MCF 10A (cell line): Measurements from ENCODE around the gene HTR1D. TPM values are rescaled to one million over a fixed set of nuclear protein-coding genes. Genes with fewer than 3 reads are reported as not detected.

ENCODE experiments used
- BruUV-seq: library from RNA; stranded (reverse); fragments of 400-500 nt; replicated peaks from 2 replicates; lab custom pipeline; 2021; lab: Mats Ljungman, UMichigan
- CTCF ChIA-PET: fragments of 300-600 bp; sonication (Branson Sonifier 250); formaldehyde crosslinking; extraction: SDS; loops from one replicate; lab custom pipeline; 2021; ENCODE audit warnings: antibody characterized with exemption, inconsistent platforms; lab: Yijun Ruan, JAX
- POLR2A ChIA-PET: fragments of 300-600, 350-650 bp; sonication (Branson Sonifier 250); formaldehyde crosslinking; extraction: SDS; loops from one replicate; lab custom pipeline; 2020; ENCODE audit warnings: antibody characterized with exemption, inconsistent platforms; lab: Yijun Ruan, JAX
- DNase-seq: peaks from one replicate; pipeline ENCODE4 v3.0.0-alpha.2; 2018; ENCODE audit not compliant: unreplicated experiment
- H3K27ac Mint-ChIP-seq: one replicate; pipeline ENCODE4 v1.8.0; 2022; ENCODE audit warnings: mild to moderate bottlenecking, low read depth, mixed read lengths; ENCODE audit not compliant: unreplicated experiment
- H3K27me3 Mint-ChIP-seq: one replicate; pipeline ENCODE4 v1.8.0; 2022; ENCODE audit warnings: mixed read lengths; ENCODE audit not compliant: insufficient read depth, unreplicated experiment
- H3K36me3 Mint-ChIP-seq: one replicate; pipeline ENCODE4 v1.8.0; 2022; ENCODE audit warnings: mild to moderate bottlenecking, moderate library complexity, mixed read lengths; ENCODE audit not compliant: insufficient read depth, unreplicated experiment
- H3K4me1 Mint-ChIP-seq: one replicate; pipeline ENCODE4 v1.8.0; 2022; ENCODE audit warnings: mixed read lengths; ENCODE audit not compliant: insufficient read depth, unreplicated experiment
- H3K4me3 Mint-ChIP-seq: one replicate; pipeline ENCODE4 v1.8.0; 2022; ENCODE audit warnings: mild to moderate bottlenecking, moderate library complexity, mixed read lengths; ENCODE audit not compliant: unreplicated experiment
- H3K9me3 Mint-ChIP-seq: one replicate; pipeline ENCODE4 v1.8.0; 2022; ENCODE audit warnings: mixed read lengths; ENCODE audit not compliant: unreplicated experiment
- CTCF ChIP-seq: fragments of 200-600 bp; IDR thresholded peaks from one replicate; pipeline ENCODE4 v1.8.0; 2022; ENCODE audit warnings: antibody characterized with exemption, mild to moderate bottlenecking; ENCODE audit not compliant: unreplicated experiment
- intact Hi-C: fragments of 100-400 bp; cut with micrococcal nuclease; formaldehyde crosslinking; loops from 2 replicates; pipeline ENCODE4 v1.14.1; 2022
- total RNA-seq: library from RNA; stranded (reverse); gene quantifications from 2 replicates; pipeline ENCODE4 v1.2.3, GENCODE V29; 2022

Gene HTR1D
- total RNA-seq, 1 experiment from 2014 or later: 0.35 TPM

GRCh38 chr1:23239638-23240295 is 22.5 kb upstream of the HTR1D start:
- Mint-ChIP-seq H3K4me1 (no peaks in the 10 kb centered on the region), H3K27ac (no peak overlapping the region), H3K36me3 (no peaks in the 10 kb centered on the region), H3K4me3 (no peak overlapping the region), H3K9me3 (no peaks in the 10 kb centered on the region), H3K27me3 (no peaks in the 10 kb centered on the region)
- ChIA-PET CTCF (no interaction called here), POLR2A (interaction anchor here (0.7 kb wide), 1 partner anchor 12 kb away, joined by 3 read pairs; no protein-coding TSS in a partner anchor)
- DNase-seq: no peak
- BruUV-seq: no TSS peak
- TF ChIP-seq CTCF: no peak
- intact Hi-C loops: no loop called here

GRCh38 chr1:23238565-23238964 is 21.3 kb upstream of the HTR1D start:
- ChIA-PET POLR2A (no interaction called here), CTCF (interaction anchor here (0.6 kb wide), 1 partner anchor 13 kb away, joined by 4 read pairs; no protein-coding TSS in a partner anchor)
- no peak overlapping the region for H3K4me3 Mint-ChIP-seq
- no peaks in the 10 kb centered on the region for H3K36me3 Mint-ChIP-seq
- no peak for DNase-seq
- TF ChIP-seq CTCF: no peak
- no peaks in the 10 kb centered on the region for H3K9me3 Mint-ChIP-seq
- no peak overlapping the region for H3K27ac Mint-ChIP-seq
- no TSS peak for BruUV-seq
- intact Hi-C loops: no loop called here
- no peaks in the 10 kb centered on the region for H3K4me1 Mint-ChIP-seq
- no peaks in the 10 kb centered on the region for H3K27me3 Mint-ChIP-seq

- Mint-ChIP-seq H3K36me3 (no peaks in the 10 kb centered on the region), H3K27me3 (no peaks in the 10 kb centered on the region), H3K4me3 (no peak overlapping the region), H3K9me3 (no peaks in the 10 kb centered on the region), H3K27ac (no peak overlapping the region), H3K4me1 (no peaks in the 10 kb centered on the region)
- intact Hi-C loops: no loop called here
- no peak for TF ChIP-seq CTCF
- POLR2A ChIA-PET: no interaction called here
- no peak for DNase-seq
- CTCF ChIA-PET: interaction anchor here (0.7 to 1.0 kb wide), 2 partner anchors 10 to 178 kb away, joined by 3 read pairs; no protein-coding TSS in a partner anchor
- no TSS peak for BruUV-seq
Observed at GRCh38 chr1:23237508-23237907, 20.2 kb upstream of the HTR1D start.

DNA sequence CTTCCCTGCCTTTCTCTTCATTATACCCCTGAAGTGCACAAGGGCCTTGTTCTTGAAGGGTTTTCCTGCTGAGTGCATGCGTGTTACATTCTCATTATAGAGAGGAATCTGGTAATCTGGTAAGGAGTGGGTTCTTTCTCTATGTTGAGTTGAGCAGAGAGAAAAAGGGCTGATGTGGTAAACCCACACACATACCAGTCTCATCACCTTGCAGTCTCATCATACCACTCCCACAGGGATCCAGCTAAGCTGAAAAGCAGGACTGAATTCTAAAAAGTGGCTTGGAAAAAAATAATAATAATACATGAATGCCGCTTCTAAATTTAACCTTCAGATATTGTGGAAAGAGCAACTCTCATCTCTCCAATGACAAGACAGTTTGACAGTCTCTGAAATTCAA is 10.5 kb upstream of the HTR1D start:
- no peak overlapping the region for H3K4me3 Mint-ChIP-seq
- CTCF ChIA-PET: interaction anchor here (0.6 to 1.1 kb wide), 2 partner anchors 67 to 264 kb away, joined by 3 read pairs; no protein-coding TSS in a partner anchor
- BruUV-seq: no TSS peak
- peaks cover 6% of the 10 kb centered on the region for H3K4me1 Mint-ChIP-seq
- DNase-seq: no peak
- intact Hi-C loops: no loop called here
- no peaks in the 10 kb centered on the region for H3K27me3 Mint-ChIP-seq
- no peaks in the 10 kb centered on the region for H3K36me3 Mint-ChIP-seq
- H3K27ac Mint-ChIP-seq: no peak overlapping the region
- POLR2A ChIA-PET: no interaction called here
- no peaks in the 10 kb centered on the region for H3K9me3 Mint-ChIP-seq
- TF ChIP-seq CTCF: no peak
